Pancreas (tissue), 10 donors: ENCODE data around the gene LRP10. TPM values are rescaled to one million over a fixed set of nuclear protein-coding genes. Genes with fewer than 3 reads are reported as not detected.

Experiments
- ATAC-seq, 4 donors: fragments of 200-7000 bp; cut with Tn5 transposase; one replicate each; pipeline versions ENCODE4 v1.8.0 to v1.9.1; 2020; ENCODE audit warnings: mild to moderate bottlenecking in 4 of 4, moderate library complexity in 4 of 4
- DNase-seq, 6 donors: peaks; one replicate each; pipeline ENCODE4 v3.0.0-alpha.2; 2020
- FAIRE-seq: peaks from 2 replicates; lab custom pipeline; 2012; peaks lifted over from hg19 to GRCh38; lab: Jason Lieb, UNC
- H3K27ac ChIP-seq, 4 donors: fragments of 200-600 bp; sonication (generic); 1 replicate in 3 of 4; 2 replicates in 1 of 4; pipeline versions ENCODE4 v1.5.0 to v1.8.0; 2020
- H3K27me3 ChIP-seq, 4 donors: fragments of 200-600 bp; one replicate each; pipeline ENCODE4 v1.8.0; 2021
- H3K36me3 ChIP-seq, 3 donors: fragments of 200-600 bp; sonication (generic) in 1 of 3; one replicate each; pipeline versions ENCODE4 v1.5.0 to v1.8.0; 2020 to 2021
- H3K4me1 ChIP-seq, 3 donors: fragments of 200-600 bp; one replicate each; pipeline ENCODE4 v1.8.0; 2021
- H3K4me3 ChIP-seq, 4 donors: fragments of 200-600 bp; sonication (generic) in 2 of 4; one replicate each; pipeline versions ENCODE4 v1.5.0 to v1.8.0; 2020 to 2021
- H3K9me3 ChIP-seq, 4 donors: fragments of 200-600 bp; one replicate each; pipeline ENCODE4 v1.8.0; 2021
- WGBS, 2 donors: extraction: QIAGEN DNeasy Blood & Tissue Kit; methylation state at CpG; one replicate each; pipeline ENCODE4 v1.1.7; 2013; 5-methylcytosine and 5-hydroxymethylcytosine counted together
- intact Hi-C, 3 donors: fragments of 100-400 bp; cut with DNase I; formaldehyde crosslinking; loops; one replicate each; pipeline versions ENCODE4 v1.11.1 to v1.14.2; 2022
- polyA plus RNA-seq, 2 donors: library from polyadenylated mRNA; stranded (reverse); fragments of 200-250 nt; gene quantifications; one replicate each; pipeline ENCODE4 v1.2.3, GENCODE V29; 2013
- total RNA-seq, 6 donors: library from RNA; stranded (reverse); fragmentation: NEBNext Ultra II Directional in 4 of 6; extraction: Animal tissue kit (Norgen Biotek cat#: 25700) in 4 of 6; gene quantifications; one replicate each; pipeline versions ENCODE4 v1.2.1 to v1.2.4, GENCODE V29; 2021 to 2023
- TF ChIP-seq, protein P1 (sequence below), 4 donors: fragments of 200-600 bp; sonication (generic) in 3 of 4; IDR thresholded peaks; one replicate each; pipeline versions ENCODE4 v1.5.0 to v1.8.0; 2021; ENCODE audit warnings: antibody characterized with exemption in 4 of 4
- donor health status: healthy with polysubstance abuse.
- donor health status: DM: no; HTN: no; CAD: no; lungs with moderate emphysema.
- donor health status: DM: no; HTN: no; CAD: no.
- donor health status: control.
- donor health status: control.
- donor health status: Bipolar disorder and iron deficiency.
- donor health status: DM: yes; HTN: yes; CAD: no.
- donor health status: DM: no; HTN: no; CAD: no.
- donor health status: DM: no; HTN: no; CAD: no.
- donor health status: DM: yes; HTN: yes; CAD: no.

LRP10 gene
- total and polyA plus RNA-seq, 8 donors: 14.7 to 86.2 (median 50.2) TPM

DNA sequence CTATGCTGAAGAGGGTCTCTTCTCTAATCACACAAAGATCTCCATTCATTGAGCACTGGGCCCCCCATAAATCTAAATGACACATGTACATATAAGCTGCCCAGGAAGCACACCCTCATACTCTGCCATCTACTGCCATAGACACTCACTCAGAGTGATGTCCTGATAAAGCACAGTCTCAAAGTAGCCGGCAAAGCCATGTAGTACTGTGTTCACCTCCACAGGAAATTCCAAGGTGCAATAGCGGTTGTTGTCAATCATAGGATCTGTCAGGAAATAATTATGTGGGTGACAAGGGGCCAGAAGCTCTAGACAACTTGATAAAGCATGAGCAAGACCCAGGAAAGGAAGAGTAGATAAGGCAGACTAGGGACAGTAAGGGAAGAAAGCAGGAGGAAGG, 50.8 kb downstream of the LRP10 start:
- ATAC-seq (no peak), FAIRE-seq (no peak), DNase-seq (no peak)
- Histone ChIP-seq H3K4me1 (peaks cover 0 to 4% (median 0%) of the 10 kb centered on the region in 3 donors), H3K27ac (no peak overlapping the region), H3K36me3 (peaks cover 5 to 29% (median 21%) of the 10 kb centered on the region in 3 donors), H3K9me3 (no peaks in the 10 kb centered on the region), H3K27me3 (no peaks in the 10 kb centered on the region), H3K4me3 (no peak overlapping the region)
- intact Hi-C loops: no loop called here
- 82 to 85% methylated on average over 2 of the region's 2 CpGs for WGBS, 2 donors
- TF ChIP-seq, protein P1, sequence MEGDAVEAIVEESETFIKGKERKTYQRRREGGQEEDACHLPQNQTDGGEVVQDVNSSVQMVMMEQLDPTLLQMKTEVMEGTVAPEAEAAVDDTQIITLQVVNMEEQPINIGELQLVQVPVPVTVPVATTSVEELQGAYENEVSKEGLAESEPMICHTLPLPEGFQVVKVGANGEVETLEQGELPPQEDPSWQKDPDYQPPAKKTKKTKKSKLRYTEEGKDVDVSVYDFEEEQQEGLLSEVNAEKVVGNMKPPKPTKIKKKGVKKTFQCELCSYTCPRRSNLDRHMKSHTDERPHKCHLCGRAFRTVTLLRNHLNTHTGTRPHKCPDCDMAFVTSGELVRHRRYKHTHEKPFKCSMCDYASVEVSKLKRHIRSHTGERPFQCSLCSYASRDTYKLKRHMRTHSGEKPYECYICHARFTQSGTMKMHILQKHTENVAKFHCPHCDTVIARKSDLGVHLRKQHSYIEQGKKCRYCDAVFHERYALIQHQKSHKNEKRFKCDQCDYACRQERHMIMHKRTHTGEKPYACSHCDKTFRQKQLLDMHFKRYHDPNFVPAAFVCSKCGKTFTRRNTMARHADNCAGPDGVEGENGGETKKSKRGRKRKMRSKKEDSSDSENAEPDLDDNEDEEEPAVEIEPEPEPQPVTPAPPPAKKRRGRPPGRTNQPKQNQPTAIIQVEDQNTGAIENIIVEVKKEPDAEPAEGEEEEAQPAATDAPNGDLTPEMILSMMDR (IDR thresholded peaks at IDR 0.05): no peak

DNA sequence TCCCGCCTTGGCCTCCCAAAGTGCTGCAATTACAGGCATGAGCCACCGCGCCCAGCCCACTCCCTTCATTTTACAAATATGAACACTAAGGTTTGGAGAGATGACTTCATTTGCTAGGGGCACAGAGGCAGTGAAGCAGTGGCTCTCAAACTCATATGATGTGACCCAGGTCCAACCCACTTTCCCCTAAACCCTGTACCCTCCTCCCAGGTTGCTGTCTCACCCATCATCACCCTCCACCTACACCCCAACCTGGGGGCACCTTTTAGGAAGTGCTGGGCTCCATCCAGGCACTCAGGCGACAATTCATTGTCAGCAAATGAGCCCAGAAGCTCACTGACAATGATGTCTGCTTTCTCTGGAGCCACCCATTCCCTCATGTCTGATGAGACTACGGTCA, 52.2 kb downstream of the LRP10 start:
- 96% methylated on average over 5 of the region's 5 CpGs for WGBS, 2 donors
- DNase-seq: no peak
- intact Hi-C loops: no loop called here
- no peak for FAIRE-seq
- TF ChIP-seq, protein P1 (IDR thresholded peaks at IDR 0.05): no peak
- peaks cover 0 to 14% (median 3%) of the 10 kb centered on the region in 3 donors for H3K4me1 ChIP-seq
- no peaks in the 10 kb centered on the region for H3K9me3 ChIP-seq
- H3K4me3 ChIP-seq: no peak overlapping the region
- no peak overlapping the region for H3K27ac ChIP-seq
- no peak for ATAC-seq
- no peaks in the 10 kb centered on the region for H3K27me3 ChIP-seq
- peaks cover 5 to 29% (median 21%) of the 10 kb centered on the region in 3 donors for H3K36me3 ChIP-seq

DNA sequence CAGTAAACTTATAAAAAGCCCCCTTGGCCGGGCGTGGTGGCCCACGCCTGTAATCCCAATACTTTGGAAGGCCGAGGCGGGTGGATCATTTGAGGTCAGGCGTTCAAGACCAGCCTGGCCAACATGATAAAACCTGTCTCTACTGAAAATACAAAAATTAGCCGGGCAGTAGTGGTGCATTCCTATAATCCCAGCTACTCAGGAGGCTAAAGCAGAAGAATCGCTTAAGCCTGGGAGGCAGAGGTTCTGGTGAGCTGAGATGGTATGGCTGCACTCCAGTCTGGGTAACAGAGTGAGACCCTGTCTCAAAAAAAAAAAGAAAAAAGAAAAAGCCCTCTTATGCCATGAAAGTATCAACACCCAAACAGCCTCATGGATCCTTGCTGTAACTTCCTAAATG, 54.0 kb downstream of the LRP10 start:
- intact Hi-C loops: no loop called here
- FAIRE-seq (no peak), DNase-seq (no peak), ATAC-seq (no peak)
- H3K27ac ChIP-seq: no peak overlapping the region
- H3K9me3 ChIP-seq: no peaks in the 10 kb centered on the region
- H3K27me3 ChIP-seq: no peaks in the 10 kb centered on the region
- 95 to 97% methylated on average over 8 of the region's 8 CpGs for WGBS, 2 donors
- H3K36me3 ChIP-seq: peaks cover 5 to 29% (median 21%) of the 10 kb centered on the region in 3 donors
- no peak overlapping the region for H3K4me3 ChIP-seq
- TF ChIP-seq, protein P1 (IDR thresholded peaks at IDR 0.05): no peak
- peaks cover 0 to 10% (median 3%) of the 10 kb centered on the region in 3 donors for H3K4me1 ChIP-seq

DNA sequence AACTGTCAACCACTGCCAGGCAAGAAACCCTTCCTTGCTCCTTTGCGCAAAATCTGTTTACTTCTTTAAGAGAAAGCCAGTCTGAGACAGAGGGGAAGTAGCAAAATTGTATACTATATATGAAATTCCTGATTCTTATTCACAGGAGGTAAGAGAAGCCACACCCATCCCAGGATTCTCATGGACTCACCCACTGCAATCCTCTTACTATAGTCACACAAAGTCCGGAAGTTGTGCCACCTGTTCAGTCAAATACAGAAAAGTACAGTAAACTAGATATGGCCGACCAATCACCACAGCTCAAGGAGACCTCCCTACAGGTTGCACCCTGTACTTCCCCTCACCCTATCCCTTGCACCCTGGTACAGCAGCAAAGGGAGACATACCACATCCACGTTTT, 54.8 kb downstream of the LRP10 start:
- Histone ChIP-seq H3K4me1 (peaks cover 0 to 10% (median 3%) of the 10 kb centered on the region in 3 donors), H3K4me3 (no peak overlapping the region), H3K27me3 (no peaks in the 10 kb centered on the region), H3K9me3 (no peaks in the 10 kb centered on the region), H3K36me3 (peaks cover 5 to 29% (median 21%) of the 10 kb centered on the region in 3 donors), H3K27ac (no peak overlapping the region)
- TF ChIP-seq, protein P1 (IDR thresholded peaks at IDR 0.05): no peak
- no peak for ATAC-seq
- no peak for FAIRE-seq
- no peak for DNase-seq
- intact Hi-C loops: no loop called here
- WGBS, 2 donors: 70 to 72% methylated on average over 4 of the region's 4 CpGs

DNA sequence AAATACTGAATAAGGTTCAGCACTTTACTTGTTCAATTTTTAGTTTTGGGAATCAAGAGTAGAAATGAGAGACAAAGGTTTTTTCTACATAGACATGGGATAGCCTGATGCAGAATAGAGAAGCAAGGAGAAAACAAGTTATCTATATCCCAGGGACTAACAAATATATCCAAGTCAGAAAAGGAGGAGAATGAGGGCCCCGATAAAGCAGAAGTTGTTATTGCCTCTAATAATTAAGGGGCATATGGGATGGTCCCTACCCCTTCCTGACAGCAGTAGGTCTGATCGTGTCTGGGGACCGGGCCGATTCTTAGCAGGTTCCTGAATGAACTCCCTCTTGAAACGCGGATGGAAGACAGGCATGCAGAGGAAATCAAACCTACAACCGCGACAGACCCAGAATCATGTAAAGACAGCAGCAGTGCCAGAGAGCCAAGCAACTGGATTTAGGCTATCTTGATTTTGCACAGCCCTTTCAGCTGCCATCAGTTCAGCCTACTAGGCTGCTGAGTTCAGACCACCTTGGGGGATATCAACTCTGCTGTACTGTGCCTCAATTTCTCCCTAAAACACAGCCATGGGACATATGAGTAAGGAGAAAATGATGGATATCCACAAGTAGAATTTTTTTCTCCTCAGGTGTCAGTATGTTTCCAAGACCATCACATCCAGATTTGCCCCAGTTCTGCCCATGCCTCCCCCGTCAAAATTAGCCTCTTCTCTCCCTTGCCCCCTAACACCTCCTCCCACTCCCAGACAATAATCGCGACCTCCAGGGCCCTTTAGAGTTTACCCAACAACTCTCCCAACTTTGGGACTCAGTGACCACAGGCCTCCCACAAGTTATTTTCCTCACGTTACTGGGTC, 56.9 kb downstream of the LRP10 start:
- TF ChIP-seq, protein P1 (IDR thresholded peaks at IDR 0.05): no peak
- Histone ChIP-seq H3K9me3 (no peaks in the 10 kb centered on the region), H3K27me3 (no peaks in the 10 kb centered on the region), H3K4me1 (peaks cover 0 to 15% (median 3%) of the 10 kb centered on the region in 3 donors), H3K27ac (peak overlapping the region; percentile 47 to 81 (median 62)), H3K4me3 (peak overlapping the region; percentile 49 to 70 (median 60)), H3K36me3 (peaks cover 5 to 17% (median 11%) of the 10 kb centered on the region in 3 donors)
- intact Hi-C loops: no loop called here
- no peak for ATAC-seq
- FAIRE-seq: no peak
- no peak for DNase-seq
- 9% methylated on average over 12 of the region's 12 CpGs for WGBS, 2 donors
